HG02884 (cell line): ENCODE data around the gene PLXNA4.
"Not testable (repeated sequence)": the region's sequence is repeated elsewhere in the genome, so short reads cannot be mapped to it uniquely, and the experiment has no call there.

ENCODE experiments used
- ATAC-seq: cut with Tn5 transposase; IDR thresholded peaks from one replicate; pipeline ENCODE4 v1.9.1; 2021; ENCODE audit warnings: mild to moderate bottlenecking, moderate library complexity; ENCODE audit not compliant: unreplicated experiment

Gene PLXNA4

GRCh38 chr7:132398253-132398925 is 177.9 kb downstream of the PLXNA4 start:
- ATAC-seq = no peak

GRCh38 chr7:132397070-132397469 is 179.2 kb downstream of the PLXNA4 start:
- ATAC-seq = no peak

GRCh38 chr7:132395361-132395760 is 180.9 kb downstream of the PLXNA4 start:
- no peak for ATAC-seq

GRCh38 chr7:132394283-132395198 is 181.7 kb downstream of the PLXNA4 start:
- ATAC-seq = no peak

- no peak for ATAC-seq
Observed at GRCh38 chr7:132393789-132394261, 182.4 kb downstream of the PLXNA4 start.

- no peak for ATAC-seq
Observed at GRCh38 chr7:132392713-132393112, 183.6 kb downstream of the PLXNA4 start.

GRCh38 chr7:132390705-132391104 is 185.6 kb downstream of the PLXNA4 start:
- no peak for ATAC-seq

GRCh38 chr7:132390049-132390448 is 186.2 kb downstream of the PLXNA4 start:
- ATAC-seq = not testable (repeated sequence)

GRCh38 chr7:132388688-132389087 is 187.6 kb downstream of the PLXNA4 start:
- no peak for ATAC-seq

GRCh38 chr7:132387596-132387995 is 188.7 kb downstream of the PLXNA4 start:
- no peak for ATAC-seq

GRCh38 chr7:132386201-132386681 is 190.0 kb downstream of the PLXNA4 start:
- no peak for ATAC-seq

- no peak for ATAC-seq
Observed at GRCh38 chr7:132383962-132384361, 192.3 kb downstream of the PLXNA4 start.

GRCh38 chr7:132381742-132382472 is 194.4 kb downstream of the PLXNA4 start:
- ATAC-seq = no peak

- ATAC-seq = no peak
Observed at GRCh38 chr7:132380059-132380458, 196.2 kb downstream of the PLXNA4 start.

GRCh38 chr7:132379292-132379691 is 197.0 kb downstream of the PLXNA4 start:
- no peak for ATAC-seq

- ATAC-seq = no peak
Observed at GRCh38 chr7:132377703-132378584, 198.3 kb downstream of the PLXNA4 start.

GRCh38 chr7:132377015-132377414 is 199.3 kb downstream of the PLXNA4 start:
- ATAC-seq = no peak

- ATAC-seq = no peak
Observed at GRCh38 chr7:132376361-132377013, 199.8 kb downstream of the PLXNA4 start.

- no peak for ATAC-seq
Observed at GRCh38 chr7:132373879-132374278, 202.4 kb downstream of the PLXNA4 start.

- no peak for ATAC-seq
Observed at GRCh38 chr7:132373041-132373440, 203.2 kb downstream of the PLXNA4 start.
